ENCODE measurements around the gene NKAIN1.

DNA sequence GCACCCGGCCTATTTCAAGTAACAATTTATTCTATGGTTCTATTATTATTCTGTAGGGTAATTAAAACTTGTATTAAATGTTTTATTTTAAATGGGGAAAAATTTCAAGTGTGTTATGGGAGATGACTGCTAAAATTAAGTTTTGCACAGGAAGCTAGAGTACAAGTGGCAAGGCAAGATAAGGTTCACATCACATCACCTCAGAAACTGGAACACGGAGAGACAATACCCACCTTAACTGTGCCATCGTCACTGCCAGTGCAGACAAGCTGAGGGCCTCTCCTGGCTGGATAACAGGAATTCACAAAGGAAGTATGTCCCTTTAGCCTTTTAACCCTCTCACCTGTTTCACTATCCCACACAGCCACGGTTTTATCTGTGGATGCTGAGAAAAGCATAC is 49.3 kb upstream of the NKAIN1 start:
- TF ChIP-seq CTCF (IDR thresholded peaks at IDR 0.05) (no peak), EZH2 (IDR thresholded peaks at IDR 0.05; ENCODE audit: borderline replicate concordance, insufficient read depth, low read depth, low read length, poor library complexity, severe bottlenecking) (no peak)
